AG04449 (cell line): ENCODE results near the gene OLFML3.

Experiments
- CTCF ChIA-PET: fragments of 350-600 bp; formaldehyde crosslinking; extraction: SDS; loops from one replicate; lab custom pipeline; 2021; ENCODE audit warnings: antibody characterized with exemption; lab: Yijun Ruan, JAX
- POLR2A ChIA-PET: fragments of 400-600, 350-600 bp; formaldehyde crosslinking; extraction: SDS; loops from one replicate; lab custom pipeline; 2020; ENCODE audit warnings: antibody characterized with exemption, inconsistent platforms; lab: Yijun Ruan, JAX
- DNase-seq: peaks from one replicate; pipeline ENCODE4 v3.0.0-alpha.2; 2010; ENCODE audit warnings: low read depth, low spot score
- H3K4me3 ChIP-seq: 2 replicates; pipeline ENCODE4 v1.5.1; 2011; ENCODE audit warnings: low read depth, mild to moderate bottlenecking, control low read depth, low read length
- TF ChIP-seq, protein P1 (sequence below): IDR thresholded peaks from one replicate; pipeline ENCODE4 v1.5.1; 2011; ENCODE audit warnings: mild to moderate bottlenecking, moderate library complexity, low read length, control low read depth, inconsistent platforms; ENCODE audit not compliant: insufficient read depth; ENCODE audit errors: missing control alignments

OLFML3 gene

DNA sequence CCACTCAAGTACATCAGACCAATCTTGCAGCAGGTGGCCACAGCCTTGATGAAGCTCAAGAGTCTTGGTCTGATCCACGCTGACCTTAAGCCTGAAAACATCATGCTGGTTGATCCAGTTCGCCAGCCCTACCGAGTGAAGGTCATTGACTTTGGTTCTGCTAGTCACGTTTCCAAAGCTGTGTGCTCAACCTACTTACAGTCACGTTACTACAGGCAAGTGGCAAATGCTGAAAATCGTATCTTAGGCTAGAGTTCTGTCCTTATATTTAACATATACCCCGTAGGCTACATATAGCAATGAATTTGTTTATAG lies 38.1 kb upstream of the OLFML3 start:
- no peak overlapping the region for H3K4me3 ChIP-seq
- POLR2A ChIA-PET, result no interaction called here
- CTCF ChIA-PET, result interaction anchor here (1.3 kb wide), 1 partner anchor 10 kb away, joined by 6 read pairs; no protein-coding TSS in a partner anchor
- DNase-seq, result no peak
- TF ChIP-seq, protein P1, sequence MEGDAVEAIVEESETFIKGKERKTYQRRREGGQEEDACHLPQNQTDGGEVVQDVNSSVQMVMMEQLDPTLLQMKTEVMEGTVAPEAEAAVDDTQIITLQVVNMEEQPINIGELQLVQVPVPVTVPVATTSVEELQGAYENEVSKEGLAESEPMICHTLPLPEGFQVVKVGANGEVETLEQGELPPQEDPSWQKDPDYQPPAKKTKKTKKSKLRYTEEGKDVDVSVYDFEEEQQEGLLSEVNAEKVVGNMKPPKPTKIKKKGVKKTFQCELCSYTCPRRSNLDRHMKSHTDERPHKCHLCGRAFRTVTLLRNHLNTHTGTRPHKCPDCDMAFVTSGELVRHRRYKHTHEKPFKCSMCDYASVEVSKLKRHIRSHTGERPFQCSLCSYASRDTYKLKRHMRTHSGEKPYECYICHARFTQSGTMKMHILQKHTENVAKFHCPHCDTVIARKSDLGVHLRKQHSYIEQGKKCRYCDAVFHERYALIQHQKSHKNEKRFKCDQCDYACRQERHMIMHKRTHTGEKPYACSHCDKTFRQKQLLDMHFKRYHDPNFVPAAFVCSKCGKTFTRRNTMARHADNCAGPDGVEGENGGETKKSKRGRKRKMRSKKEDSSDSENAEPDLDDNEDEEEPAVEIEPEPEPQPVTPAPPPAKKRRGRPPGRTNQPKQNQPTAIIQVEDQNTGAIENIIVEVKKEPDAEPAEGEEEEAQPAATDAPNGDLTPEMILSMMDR, result no peak

DNA sequence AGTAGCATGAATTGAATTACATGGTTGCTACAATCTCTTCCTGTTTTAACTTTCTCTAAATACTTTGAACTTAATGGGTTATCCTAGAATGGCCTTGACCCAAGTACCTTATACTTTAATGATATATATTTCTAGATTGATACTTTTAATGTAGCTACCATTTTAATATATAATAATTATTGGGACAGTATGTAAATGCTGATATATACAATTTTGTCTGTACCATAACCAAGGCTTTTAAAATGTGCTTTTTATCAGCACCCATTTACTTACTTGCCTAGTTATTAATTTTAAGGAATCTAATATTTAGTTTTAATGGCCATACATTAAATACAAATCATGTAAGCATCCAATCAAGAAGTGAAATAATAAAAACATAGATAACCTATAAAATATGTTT lies 36.7 kb upstream of the OLFML3 start:
- ChIA-PET CTCF (interaction anchor here (1.3 kb wide), 1 partner anchor 11 kb away, joined by 4 read pairs; no protein-coding TSS in a partner anchor), POLR2A (no interaction called here)
- TF ChIP-seq, protein P1, result no peak
- no peak overlapping the region for H3K4me3 ChIP-seq
- DNase-seq, result no peak

DNA sequence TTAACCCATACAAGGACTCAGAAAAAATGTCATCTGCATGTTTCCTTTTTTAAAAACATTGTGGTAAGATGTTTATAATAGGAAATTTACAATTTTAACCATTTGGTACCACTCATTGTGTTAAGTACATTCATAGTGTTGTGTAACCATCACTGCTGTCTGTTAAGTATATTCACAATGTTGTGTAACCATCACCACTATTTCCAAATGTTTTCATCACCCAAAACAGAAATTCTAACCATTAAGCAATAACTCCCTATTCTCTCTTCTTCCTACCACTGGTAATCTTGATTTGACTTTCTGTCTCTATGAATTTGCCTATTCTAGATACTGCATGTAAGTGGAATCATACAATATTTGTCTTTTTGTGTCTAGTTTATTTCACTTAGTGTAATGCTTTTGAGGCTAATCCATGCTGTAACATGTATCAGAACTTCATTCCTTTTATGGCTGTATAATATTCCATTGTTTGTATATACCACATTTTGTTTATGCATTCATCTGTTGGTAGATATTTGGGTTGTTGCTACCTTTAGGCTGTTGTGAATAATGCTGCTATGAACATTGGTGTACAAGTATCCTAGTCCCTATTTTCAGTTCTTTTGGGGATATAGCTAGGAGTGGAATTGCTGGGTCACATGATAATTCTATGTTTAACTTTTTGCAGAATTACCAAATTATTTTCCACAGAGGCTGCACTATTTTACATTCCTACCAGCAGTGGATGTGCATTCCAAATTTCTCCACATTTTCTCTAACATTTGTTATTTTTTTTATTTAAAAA lies 36.1 kb upstream of the OLFML3 start:
- POLR2A ChIA-PET, result no interaction called here
- H3K4me3 ChIP-seq, result no peak overlapping the region
- TF ChIP-seq, protein P1, result no peak
- no peak for DNase-seq
- CTCF ChIA-PET, result interaction anchor here (1.3 kb wide), 1 partner anchor 11 kb away, joined by 4 read pairs; no protein-coding TSS in a partner anchor

DNA sequence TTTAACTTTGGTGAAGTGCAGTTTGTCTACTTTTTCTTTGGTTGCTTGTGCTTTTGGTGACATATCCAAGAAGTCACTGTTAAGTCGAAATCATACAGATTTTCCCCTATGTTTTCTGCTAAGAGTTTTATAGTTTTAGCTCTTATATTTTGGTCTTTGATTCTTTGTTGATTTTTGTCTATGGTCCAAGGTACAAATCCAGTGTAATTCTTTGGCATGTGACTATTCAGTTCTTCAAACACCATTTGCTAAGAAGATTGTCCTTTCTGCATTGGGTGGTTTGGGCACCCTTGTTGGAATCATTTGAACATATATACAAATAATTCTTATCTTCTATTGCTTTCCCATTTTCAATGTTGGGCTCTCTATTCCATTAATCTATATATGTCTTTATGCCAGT lies 33.9 kb upstream of the OLFML3 start:
- DNase-seq, result no peak
- TF ChIP-seq, protein P1, result no peak
- H3K4me3 ChIP-seq, result no peak overlapping the region
- ChIA-PET CTCF (interaction anchor here (0.6 to 2.2 kb wide), 7 partner anchors 9 to 337 kb away, joined by 3 to 6 read pairs (median 4); no protein-coding TSS in a partner anchor), POLR2A (no interaction called here)

DNA sequence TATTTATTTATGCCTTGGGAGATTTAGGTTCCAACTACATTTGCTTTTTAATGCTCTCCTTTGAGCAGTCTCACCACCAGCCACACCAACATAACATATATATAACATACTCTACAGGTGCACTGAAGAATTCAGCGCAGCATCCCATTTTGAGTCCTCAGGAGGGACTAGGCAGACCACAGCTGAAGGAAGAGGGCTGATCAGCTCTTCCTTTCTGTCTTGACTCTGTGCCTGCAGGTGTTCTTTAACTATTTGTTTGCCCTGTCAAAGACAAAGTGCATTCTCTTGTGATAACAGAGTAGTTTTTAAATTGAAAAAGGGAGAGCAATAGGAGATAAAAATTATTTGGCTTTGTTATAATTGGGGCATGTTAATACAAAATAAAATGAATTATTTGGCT lies 33.2 kb upstream of the OLFML3 start:
- POLR2A ChIA-PET, result interaction anchor here (1.3 kb wide), 1 partner anchor 16 kb away, joined by 3 read pairs; no protein-coding TSS in a partner anchor
- DNase-seq, result no peak
- TF ChIP-seq, protein P1, result no peak
- H3K4me3 ChIP-seq, result no peak overlapping the region
- CTCF ChIA-PET, result interaction anchor here (0.9 to 2.3 kb wide), 10 partner anchors 9 to 804 kb away, joined by 3 to 16 read pairs (median 4); no protein-coding TSS in a partner anchor

DNA sequence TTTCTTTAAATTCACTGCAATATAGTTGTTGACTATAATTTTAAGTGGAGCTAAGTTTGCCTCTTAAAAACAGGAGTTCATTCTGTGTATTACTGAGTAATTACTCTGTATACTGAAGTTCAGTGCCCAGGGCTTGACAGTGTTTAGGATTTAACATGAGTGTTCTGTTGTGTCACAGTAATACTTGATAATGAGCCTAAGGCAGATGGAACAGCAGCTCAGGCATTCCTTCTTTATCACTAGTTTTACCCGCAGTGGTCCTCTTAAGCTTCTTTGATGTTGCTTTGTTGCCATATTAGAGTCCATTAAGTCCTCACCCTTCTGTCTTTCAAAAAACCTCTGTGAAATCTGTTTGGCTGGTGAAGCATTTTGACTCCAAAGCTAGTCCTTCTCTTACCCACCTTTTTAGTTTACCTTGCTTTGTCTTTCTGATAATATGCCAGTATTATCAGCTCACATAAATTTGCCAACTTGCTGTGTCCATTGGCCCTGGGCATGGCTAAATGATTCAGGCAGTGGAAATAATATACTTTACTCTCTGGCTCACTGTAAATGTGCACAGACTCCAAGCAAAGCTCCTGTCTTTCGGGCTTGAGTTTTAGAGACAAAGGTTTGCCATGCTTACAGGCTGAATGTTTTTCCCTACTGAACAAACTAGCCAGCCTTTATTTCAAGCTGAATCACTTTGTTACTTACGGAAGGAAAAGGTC lies 32.4 kb upstream of the OLFML3 start:
- POLR2A ChIA-PET, result interaction anchor here (0.6 to 1.3 kb wide), 2 partner anchors 17 to 811 kb away, joined by 3 read pairs; no protein-coding TSS in a partner anchor

More for the DNA sequence above, 32.4 kb upstream of the OLFML3 start:
- TF ChIP-seq, protein P1, result no peak
- no peak overlapping the region for H3K4me3 ChIP-seq
- CTCF ChIA-PET, result interaction anchor here (0.6 to 2.9 kb wide), 16 partner anchors 8 to 805 kb away, joined by 3 to 16 read pairs (median 4); no protein-coding TSS in a partner anchor
- no peak for DNase-seq
